Neural cell (in vitro differentiated cells): Measurements from ENCODE around the gene ADI1. TPM values are rescaled to one million over a fixed set of nuclear protein-coding genes. Genes with fewer than 3 reads are reported as not detected.

Experiments used
- H2AFZ ChIP-seq: fragments of 200-600, 300-800 bp; sonication (generic), shearing (Covaris generic); 2 replicates; pipeline ENCODE4 v1.6.0; 2014; ENCODE audit warnings: low read depth, mild to moderate bottlenecking, antibody characterized with exemption, low read length, moderate library complexity
- H3F3A ChIP-seq: fragments of 200-600 bp; shearing (Covaris generic); 2 replicates; pipeline ENCODE4 v1.6.1; 2016; ENCODE audit warnings: mild to moderate bottlenecking, moderate library complexity, mixed read lengths, antibody characterized with exemption, low read length; ENCODE audit not compliant: insufficient read depth, poor library complexity, severe bottlenecking
- H3K27ac ChIP-seq: fragments of 200-600, 300-800 bp; sonication (generic), shearing (Covaris generic); 2 replicates; pipeline ENCODE4 v1.5.1; 2014; ENCODE audit warnings: mild to moderate bottlenecking, low read length, moderate library complexity
- H3K27me3 ChIP-seq: fragments of 300-800, 200-600 bp; sonication (generic), shearing (Covaris generic); 2 replicates; pipeline ENCODE4 v1.6.0; 2014; ENCODE audit warnings: mild to moderate bottlenecking, low read depth, low read length, moderate library complexity; ENCODE audit not compliant: insufficient read depth
- H3K36me3 ChIP-seq: fragments of 300-800, 200-600 bp; sonication (generic), shearing (Covaris generic); 2 replicates; pipeline ENCODE4 v1.5.1; 2014; ENCODE audit warnings: mild to moderate bottlenecking, antibody characterized with exemption, low read length, moderate library complexity; ENCODE audit not compliant: insufficient read depth
- H3K4me2 ChIP-seq: fragments of 300-800, 200-600 bp; sonication (generic), shearing (Covaris generic); 2 replicates; pipeline ENCODE4 v1.6.0; 2014; ENCODE audit warnings: mild to moderate bottlenecking, low read length
- H3K4me3 ChIP-seq: fragments of 300-800, 200-600 bp; sonication (generic), shearing (Covaris generic); 2 replicates; pipeline ENCODE4 v1.5.1; 2014; ENCODE audit warnings: mild to moderate bottlenecking, low read length, moderate library complexity
- H3K79me2 ChIP-seq: fragments of 200-600 bp; shearing (Covaris generic); replicated peaks from 2 replicates; pipeline ENCODE4 v1.6.0; 2014; ENCODE audit warnings: mild to moderate bottlenecking, low read length, moderate library complexity; ENCODE audit not compliant: insufficient read depth
- H3K9ac ChIP-seq: fragments of 300-800, 200-600 bp; sonication (generic), shearing (Covaris generic); 2 replicates; pipeline ENCODE4 v1.6.1; 2016; ENCODE audit warnings: mild to moderate bottlenecking, low read length, mixed read lengths
- H3K9me2 ChIP-seq: fragments of 200-600 bp; shearing (Covaris generic); 2 replicates; pipeline ENCODE4 v1.6.1; 2016; ENCODE audit warnings: mild to moderate bottlenecking, low read length, mixed read lengths; ENCODE audit not compliant: insufficient read depth
- H3K9me3 ChIP-seq: fragments of 200-600, 300-800 bp; sonication (generic), shearing (Covaris generic); 2 replicates; pipeline ENCODE4 v1.6.1; 2016; ENCODE audit warnings: mild to moderate bottlenecking, mixed run types, low read length, moderate library complexity, mixed read lengths
- H4K20me1 ChIP-seq: fragments of 200-600 bp; shearing (Covaris generic); 2 replicates; pipeline ENCODE4 v1.6.1; 2016; ENCODE audit warnings: mild to moderate bottlenecking, mixed run types; ENCODE audit not compliant: insufficient read depth
- CTCF ChIP-seq: fragments of 450-650 bp; IDR thresholded peaks from 2 replicates; pipeline ENCODE4 v1.5.1; 2014; ENCODE audit warnings: antibody characterized with exemption, mild to moderate bottlenecking, moderate library complexity; ENCODE audit not compliant: poor library complexity, severe bottlenecking
- EP300 ChIP-seq: fragments of 450-650 bp; conservative IDR thresholded peaks from 2 replicates; pipeline ENCODE4 v1.6.1; 2014; ENCODE audit warnings: antibody characterized with exemption, mild to moderate bottlenecking, moderate library complexity; ENCODE audit not compliant: poor library complexity, severe bottlenecking
- EZH2 ChIP-seq: fragments of 200-600, 300-800 bp; shearing (Covaris generic), sonication (generic); IDR thresholded peaks from 2 replicates; pipeline ENCODE4 v1.6.1; 2014; ENCODE audit warnings: antibody characterized with exemption, low read length, borderline replicate concordance, mild to moderate bottlenecking; ENCODE audit not compliant: insufficient read depth, poor library complexity, severe bottlenecking
- MXI1 ChIP-seq: fragments of 450-650 bp; conservative IDR thresholded peaks from 2 replicates; pipeline ENCODE4 v1.6.1; 2014; ENCODE audit warnings: antibody characterized with exemption, mild to moderate bottlenecking; ENCODE audit not compliant: poor library complexity, severe bottlenecking
- POLR2AphosphoS5 ChIP-seq: IDR thresholded peaks from 2 replicates; pipeline ENCODE4 v1.6.1; 2012
- RAD21 ChIP-seq: fragments of 450-650 bp; conservative IDR thresholded peaks from 2 replicates; pipeline ENCODE4 v1.6.1; 2014; ENCODE audit warnings: antibody characterized with exemption, mild to moderate bottlenecking, moderate library complexity
- REST ChIP-seq: IDR thresholded peaks from 2 replicates; pipeline ENCODE4 v1.6.1; 2012; ENCODE audit warnings: borderline replicate concordance
- SMC3 ChIP-seq: fragments of 450-650 bp; conservative IDR thresholded peaks from 2 replicates; pipeline ENCODE4 v1.6.1; 2014; ENCODE audit warnings: antibody characterized with exemption, mild to moderate bottlenecking, moderate library complexity; ENCODE audit not compliant: poor library complexity
- TAF1 ChIP-seq: IDR thresholded peaks from 2 replicates; pipeline ENCODE4 v1.6.1; 2012; ENCODE audit warnings: low read depth
- polyA plus RNA-seq: library from polyadenylated mRNA; depleted of rRNA; stranded (reverse); fragments of >200 nt; gene quantifications from 2 replicates; pipeline ENCODE4 v1.2.3, GENCODE V29; 2014

Gene ADI1
- polyA plus RNA-seq, 1 donor from 2014 or later = 23.9 TPM

GRCh38 chr2:3504741-3505140 lies 14.6 kb downstream of the ADI1 start:
- H3K27ac ChIP-seq = no peak overlapping the region
- no peak overlapping the region for H3K4me2 ChIP-seq
- H3K9me2 ChIP-seq = no peaks in the 10 kb centered on the region
- H3K9me3 ChIP-seq = no peaks in the 10 kb centered on the region
- H3K36me3 ChIP-seq = no peaks in the 10 kb centered on the region
- TF ChIP-seq POLR2AphosphoS5 (no peak), EZH2 (no peak), CTCF (no peak), REST (no peak), SMC3 (no peak), EP300 (no peak), RAD21 (no peak), TAF1 (no peak), MXI1 (no peak)
- H3K9ac ChIP-seq = no peak overlapping the region
- no peaks in the 10 kb centered on the region for H4K20me1 ChIP-seq
- no peaks in the 10 kb centered on the region for H3K27me3 ChIP-seq
- no peaks in the 10 kb centered on the region for H3K79me2 ChIP-seq
- H2AFZ ChIP-seq = no peak overlapping the region
- no peaks in the 10 kb centered on the region for H3F3A ChIP-seq
- H3K4me3 ChIP-seq = no peak overlapping the region

GRCh38 chr2:3503483-3503882 lies 15.8 kb downstream of the ADI1 start:
- no peak overlapping the region for H3K4me2 ChIP-seq
- no peak overlapping the region for H2AFZ ChIP-seq
- no peak overlapping the region for H3K4me3 ChIP-seq
- no peaks in the 10 kb centered on the region for H4K20me1 ChIP-seq
- no peaks in the 10 kb centered on the region for H3K9me3 ChIP-seq
- no peaks in the 10 kb centered on the region for H3K27me3 ChIP-seq
- no peak overlapping the region for H3K27ac ChIP-seq
- H3F3A ChIP-seq = no peaks in the 10 kb centered on the region
- no peak overlapping the region for H3K9ac ChIP-seq
- H3K9me2 ChIP-seq = no peaks in the 10 kb centered on the region
- TF ChIP-seq RAD21 (no peak), POLR2AphosphoS5 (no peak), TAF1 (no peak), MXI1 (no peak), REST (no peak), EZH2 (no peak)
- H3K79me2 ChIP-seq = no peaks in the 10 kb centered on the region
- H3K36me3 ChIP-seq = no peaks in the 10 kb centered on the region
